ENCODE results near the gene ACOX3.

ACOX3 gene

DNA sequence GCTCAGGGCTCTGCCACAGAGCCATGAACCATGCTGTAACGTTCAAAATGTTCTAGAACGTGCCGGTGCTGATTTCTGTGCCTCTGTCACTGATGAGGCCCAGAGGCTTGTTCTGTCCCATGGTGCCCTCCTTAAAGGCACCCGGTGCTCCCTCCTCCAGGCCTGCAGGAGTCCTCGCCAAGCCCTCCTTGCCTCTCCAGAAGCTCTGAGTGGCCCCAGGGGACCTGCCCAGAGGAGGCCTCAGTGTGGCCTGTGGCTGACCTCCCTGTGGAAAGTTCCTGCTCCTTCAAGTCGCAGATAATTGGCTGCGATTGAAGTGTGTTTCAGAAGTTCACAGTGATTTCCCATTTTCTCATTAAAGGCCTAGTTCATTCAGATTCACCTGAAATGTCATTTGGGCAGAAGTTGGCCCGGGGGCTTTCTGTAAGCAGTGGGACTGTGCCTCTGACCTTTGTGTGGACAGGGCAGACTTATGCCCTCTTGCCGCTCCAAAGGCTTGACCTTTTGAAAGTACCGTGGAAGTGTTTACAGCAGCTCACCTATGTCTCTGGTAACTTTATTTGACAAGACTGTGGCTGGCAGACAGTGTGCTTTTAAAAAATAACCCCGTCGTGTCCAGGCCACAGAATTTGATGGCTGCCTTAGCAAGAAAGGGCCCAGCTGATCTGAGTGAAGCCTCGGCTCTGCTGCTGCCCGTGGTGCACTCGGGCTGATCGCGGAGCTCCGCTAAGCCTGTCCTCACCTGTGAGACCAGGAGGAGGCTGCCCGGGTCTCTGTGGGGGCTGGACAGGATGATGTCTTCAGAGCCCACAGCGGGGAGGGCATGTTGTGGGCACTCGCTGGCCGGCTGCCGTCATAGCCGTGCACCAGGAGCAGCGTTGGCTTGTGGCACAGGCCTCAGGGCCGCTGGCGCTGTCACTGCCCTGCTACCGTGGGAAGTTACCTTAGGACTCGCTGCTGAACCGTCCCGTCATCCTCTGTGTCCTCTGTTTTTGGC lies 25.4 kb upstream of the ACOX3 start:
- DNase-seq: no peak

- no peak for DNase-seq
These were observed 23.9 kb upstream of the ACOX3 start for GRCh38 chr4:8464381-8464780.

GRCh38 chr4:8463811-8464210 lies 23.3 kb upstream of the ACOX3 start:
- DNase-seq: no peak

DNA sequence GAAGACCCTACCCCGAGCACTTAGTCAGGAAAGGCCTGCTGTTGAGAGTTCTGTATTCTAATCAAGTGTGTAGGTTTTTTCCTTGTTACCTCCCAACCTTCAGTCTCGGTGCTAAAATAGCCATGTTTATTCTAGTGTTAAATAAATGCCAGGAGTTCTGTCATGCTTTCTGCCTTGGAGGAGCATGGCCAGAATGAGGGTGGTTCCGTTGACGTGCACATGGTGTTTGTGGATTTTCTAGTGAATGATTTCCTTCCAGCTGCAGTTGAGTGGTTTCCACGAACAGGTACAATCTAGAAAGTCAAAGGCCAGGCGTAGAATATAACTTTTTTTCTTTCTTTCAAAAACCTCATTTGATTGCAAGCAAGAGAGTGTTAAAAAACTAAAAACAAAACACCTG lies 21.1 kb upstream of the ACOX3 start:
- DNase-seq: no peak

- no peak for DNase-seq
These were observed 20.6 kb upstream of the ACOX3 start for GRCh38 chr4:8461086-8461485.

DNA sequence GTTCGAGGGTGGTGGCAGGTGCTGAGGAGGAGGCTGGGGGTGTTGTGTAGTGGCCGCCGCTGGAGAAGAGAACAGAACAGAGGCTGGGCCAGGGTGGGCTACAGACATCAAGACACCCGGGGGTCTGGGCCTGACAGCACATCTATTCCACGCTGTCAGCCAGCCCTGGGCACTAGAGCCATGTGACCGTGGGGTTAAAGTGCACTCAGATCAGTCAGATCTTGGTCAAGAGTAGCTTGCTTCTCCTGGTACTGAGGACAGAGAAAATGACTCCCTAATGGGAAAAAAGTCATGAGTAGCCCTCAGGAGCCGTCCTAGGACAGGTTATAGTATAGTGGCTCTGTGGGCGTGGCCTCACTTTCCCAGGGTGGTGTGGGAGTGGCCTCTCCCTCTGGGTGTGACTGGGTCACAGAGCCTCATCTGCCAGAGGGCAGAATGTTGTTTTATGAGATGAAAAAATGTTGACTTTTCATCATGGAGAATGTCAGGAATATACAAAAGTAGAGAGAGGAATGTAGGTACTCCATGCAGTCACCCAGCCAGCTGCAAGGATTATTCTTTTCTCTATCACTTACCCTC lies 19.4 kb upstream of the ACOX3 start:
- no peak for DNase-seq

- no peak for DNase-seq
These were observed 17.2 kb upstream of the ACOX3 start for GRCh38 chr4:8457646-8458252.

DNA sequence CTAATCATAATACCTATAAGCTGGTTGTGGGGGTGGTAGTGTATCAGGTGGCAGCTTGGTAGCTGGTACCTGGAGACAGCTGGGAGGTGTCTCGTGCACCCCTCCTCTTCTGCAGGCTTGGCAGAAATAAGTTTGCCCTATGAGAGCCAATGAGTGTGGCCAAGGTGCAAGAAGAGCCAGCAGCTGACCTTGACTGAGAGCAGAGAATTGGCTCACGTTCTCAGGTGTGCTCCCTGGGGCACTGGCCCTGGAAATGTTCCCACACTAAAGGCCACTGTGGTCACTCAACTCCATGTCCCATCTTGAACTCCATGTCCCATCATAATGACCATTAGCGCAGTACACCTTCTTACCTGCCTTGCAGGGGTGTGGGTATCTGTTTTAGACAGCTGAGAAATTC lies 13.4 kb upstream of the ACOX3 start:
- DNase-seq: no peak

- no peak for DNase-seq
These were observed 11.1 kb upstream of the ACOX3 start for GRCh38 chr4:8451440-8452182.

DNA sequence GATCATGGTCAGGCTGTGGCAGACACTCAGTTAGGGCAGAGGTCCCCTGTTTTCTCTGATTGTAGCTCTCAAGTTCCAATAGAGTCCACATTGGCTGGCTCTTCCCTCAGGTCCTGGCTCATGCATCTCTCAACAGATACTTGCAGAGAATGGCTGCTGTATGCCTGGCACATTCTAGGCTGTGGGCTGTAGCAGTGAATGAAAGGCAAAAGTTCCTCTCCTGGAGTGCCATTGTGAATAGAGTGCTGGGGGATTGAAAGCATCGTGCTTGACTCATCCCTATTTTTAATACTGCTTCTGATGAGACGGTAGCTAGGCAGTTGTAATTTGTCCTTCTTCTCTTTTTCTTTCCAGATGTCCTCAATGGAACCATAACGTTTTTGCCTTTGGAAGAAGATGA lies 5.6 kb upstream of the ACOX3 start:
- no peak for DNase-seq

DNA sequence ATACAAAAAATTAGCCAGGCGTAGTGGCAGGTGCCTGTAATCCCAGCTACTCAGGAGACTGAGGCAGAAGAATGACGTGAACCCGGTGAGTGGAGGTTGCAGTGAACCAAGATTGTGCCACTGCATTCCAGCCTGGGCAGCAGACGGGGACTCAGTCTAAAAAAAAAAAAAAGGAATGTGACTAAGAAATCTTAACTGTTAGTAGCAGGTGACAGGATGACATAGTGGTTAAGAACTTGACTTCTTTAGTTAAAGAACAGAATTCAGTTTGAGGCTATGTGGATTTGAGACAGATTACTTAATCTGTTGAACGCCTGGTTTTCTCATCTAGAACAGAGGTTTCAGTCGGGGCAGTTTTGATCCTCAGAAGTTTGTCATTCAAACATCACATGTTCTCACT lies 3.3 kb upstream of the ACOX3 start:
- DNase-seq: no peak

GRCh38 chr4:8442596-8443358 lies 2.3 kb upstream of the ACOX3 start:
- no peak for DNase-seq

DNA sequence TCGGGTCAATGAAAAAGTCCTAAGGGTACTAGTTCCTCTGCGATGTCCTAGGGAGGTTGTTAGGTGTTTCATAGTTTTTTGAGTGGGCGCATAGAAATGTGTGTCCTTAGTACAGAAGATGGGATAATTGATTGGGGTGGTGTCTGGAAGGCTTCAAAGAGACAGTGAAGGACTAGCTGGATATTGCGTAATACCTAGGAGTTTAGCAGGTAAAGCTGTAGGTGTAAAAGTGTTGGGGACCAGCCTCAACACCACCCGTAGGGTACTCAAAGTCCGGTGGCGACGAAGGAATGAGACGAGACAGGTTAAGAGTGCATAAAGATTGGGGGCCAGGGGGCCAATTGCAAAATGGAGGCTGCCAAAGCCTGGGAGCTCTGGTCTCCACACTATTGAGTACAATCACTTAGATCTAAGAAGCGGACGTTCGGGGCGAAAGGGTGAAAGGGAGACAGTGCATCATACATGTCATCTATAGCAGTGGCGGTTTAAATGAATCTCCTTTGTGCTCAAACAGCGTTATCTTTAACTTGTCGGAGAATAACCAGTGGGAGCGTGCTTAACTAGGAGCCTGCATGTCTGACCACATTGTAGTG lies 1.1 kb upstream of the ACOX3 start:
- no peak for DNase-seq

- DNase-seq: no peak
These were observed 520 bp downstream of the ACOX3 start for GRCh38 chr4:8439914-8440491.

GRCh38 chr4:8439168-8439567 lies 1.4 kb downstream of the ACOX3 start:
- no peak for DNase-seq

DNA sequence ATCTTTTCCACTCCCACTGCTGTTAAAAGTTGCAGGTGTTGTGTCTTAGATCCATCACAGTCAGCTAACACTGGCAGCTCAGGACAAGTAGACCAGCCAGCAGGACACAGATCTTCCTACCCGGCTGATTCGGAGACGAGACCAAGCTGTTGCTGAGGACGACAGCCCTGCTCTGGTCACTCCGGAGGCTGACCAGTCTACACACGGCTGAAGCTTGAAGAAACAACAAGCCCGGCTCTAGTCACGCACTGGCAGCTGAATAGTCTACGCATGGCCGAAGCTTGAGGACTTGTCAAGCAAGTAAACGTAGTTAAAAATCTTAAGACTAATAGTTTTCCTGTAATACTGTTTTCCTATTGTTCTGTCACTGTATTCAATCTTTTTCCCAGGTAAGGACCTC lies 1.8 kb downstream of the ACOX3 start:
- no peak for DNase-seq

DNA sequence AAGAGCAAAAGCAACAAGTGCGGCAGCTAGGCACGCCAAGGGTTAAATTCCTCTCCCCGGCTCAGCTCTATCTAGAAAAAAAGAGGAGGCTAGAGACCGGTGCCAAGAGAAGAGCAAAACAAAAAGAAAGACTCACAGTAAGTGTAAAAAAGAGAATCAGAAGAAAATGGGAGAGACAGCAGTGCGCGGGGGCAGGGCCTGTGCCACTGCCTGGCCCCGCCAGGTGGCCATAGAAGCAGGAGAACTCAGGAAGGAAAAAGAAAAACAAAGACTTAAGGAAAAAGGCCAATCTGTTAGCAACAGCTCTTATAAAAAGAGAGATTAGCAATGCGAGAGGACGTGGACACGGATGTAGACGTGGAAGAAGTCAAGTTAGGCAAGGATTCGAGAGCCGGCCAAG lies 3.2 kb downstream of the ACOX3 start:
- DNase-seq: no peak

GRCh38 chr4:8435656-8436121 lies 4.8 kb downstream of the ACOX3 start:
- no peak for DNase-seq

- no peak for DNase-seq
These were observed 6.1 kb downstream of the ACOX3 start for GRCh38 chr4:8434251-8435073.

GRCh38 chr4:8433136-8433535 lies 7.4 kb downstream of the ACOX3 start:
- no peak for DNase-seq

- DNase-seq: no peak
These were observed 9.0 kb downstream of the ACOX3 start for GRCh38 chr4:8431553-8431952.
